Ishikawa (cell line): Measurements from ENCODE around the gene MDC1.

Source experiments
- EP300 ChIP-seq: IDR thresholded peaks from 2 replicates; pipeline ENCODE4 v1.6.1; 2012; ENCODE audit warnings: borderline replicate concordance
- REST ChIP-seq: IDR thresholded peaks from 2 replicates; pipeline ENCODE4 v1.6.1; 2012; ENCODE audit warnings: low read depth, mild to moderate bottlenecking
- TCF12 ChIP-seq: IDR thresholded peaks from 2 replicates; pipeline ENCODE4 v1.6.1; 2012; ENCODE audit warnings: low read depth

DNA sequence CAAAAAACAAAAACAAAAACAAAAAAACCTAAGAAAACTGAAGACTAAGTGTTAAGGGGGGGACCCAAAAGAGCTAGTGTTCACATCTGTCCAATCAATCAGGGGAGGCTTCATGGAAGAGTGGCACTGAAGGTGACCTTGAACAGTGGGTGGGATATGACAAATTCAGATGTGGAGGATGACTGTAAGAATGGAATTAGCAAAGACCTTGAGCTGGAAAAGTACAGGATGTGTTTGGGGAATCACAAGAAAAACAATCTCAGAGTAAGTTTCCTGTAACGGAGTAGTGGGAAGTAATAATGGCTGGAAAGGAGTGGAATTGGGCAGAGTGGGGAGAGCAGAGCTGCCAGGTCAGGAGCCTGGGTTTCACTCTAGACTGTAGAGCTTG is 30.2 kb upstream of the MDC1 start:
- no peak for TF ChIP-seq TCF12
- no peak for TF ChIP-seq EP300
- no peak for TF ChIP-seq REST
